Activated T-helper 2 cell treated with anti-CD3 and anti-CD28 coated beads, Interferon-gamma antibody, Interleukin-2, Interleukin-4, amounts not matched to agents 10 μg/mL and 5 μg/mL and 100 μg/mL, durations not matched to agents 14 hours and 24 hours and 36 hours (primary cell): Measurements from ENCODE around the gene KLHL18. TPM values are rescaled to one million over a fixed set of nuclear protein-coding genes. Genes with fewer than 3 reads are reported as not detected.
"Not testable (repeated sequence)": the region's sequence is repeated elsewhere in the genome, so short reads cannot be mapped to it uniquely, and the experiment has no call there.

Experiments
- DNase-seq: peaks from one replicate; pipeline ENCODE4 v3.0.0; 2021; ENCODE audit warnings: low spot score
- H3K27ac Mint-ChIP-seq: one replicate; pipeline ENCODE4 v1.8.0; 2021; ENCODE audit warnings: mixed read lengths
- H3K27me3 Mint-ChIP-seq: one replicate; pipeline ENCODE4 v1.8.0; 2021; ENCODE audit warnings: low read depth, mixed read lengths
- H3K36me3 Mint-ChIP-seq: one replicate; pipeline ENCODE4 v1.8.0; 2021; ENCODE audit warnings: low read depth, mixed read lengths
- H3K4me1 Mint-ChIP-seq: one replicate; pipeline ENCODE4 v1.8.0; 2021; ENCODE audit warnings: low read depth, mixed read lengths
- H3K4me3 Mint-ChIP-seq: one replicate; pipeline ENCODE4 v1.8.0; 2021; ENCODE audit warnings: low read depth, mild to moderate bottlenecking, moderate library complexity, mixed read lengths
- H3K9me3 Mint-ChIP-seq: one replicate; pipeline ENCODE4 v1.8.0; 2021; ENCODE audit warnings: mixed read lengths
- intact Hi-C: fragments of 100-400 bp; cut with micrococcal nuclease; formaldehyde crosslinking; loops from one replicate; pipeline ENCODE4 v1.15.1; 2023
- total RNA-seq: library from RNA; stranded (reverse); gene quantifications from 2 replicates; pipeline ENCODE4 v1.2.3, GENCODE V29; 2022

The KLHL18 gene
- total RNA-seq = 35.7 and 40.9 TPM in 2 replicates

- H3K9me3 Mint-ChIP-seq = no peaks in the 10 kb centered on the region
- peak; percentile 95 for DNase-seq
- H3K4me1 Mint-ChIP-seq = peaks cover 17% of the 10 kb centered on the region
- H3K4me3 Mint-ChIP-seq = peak within 1 kb of the TSS; percentile 98
- intact Hi-C loops = loop anchor here (1.0 to 5.0 kb wide), 4 partner anchors 98 to 306 kb away; partner anchors contain the start of genes CCDC12, ELP6, PTPN23 and SETD2
- H3K36me3 Mint-ChIP-seq = peaks cover 19% of the 10 kb centered on the region
- H3K27me3 Mint-ChIP-seq = no peaks in the 10 kb centered on the region
- H3K27ac Mint-ChIP-seq = peak within 1 kb of the TSS; percentile 100
Observed at GRCh38 chr3:47282424-47283192, at the start of gene KLHL18, which contains the start of gene KIF9. Gene KLHL18, plus strand, starts transcription at chr3:47282944. Its CDS starts 22 bp downstream, at chr3:47282966. Gene KIF9, minus strand, starts transcription at chr3:47282799. Its CDS starts 5,425 bp downstream, at chr3:47277374.

DNA sequence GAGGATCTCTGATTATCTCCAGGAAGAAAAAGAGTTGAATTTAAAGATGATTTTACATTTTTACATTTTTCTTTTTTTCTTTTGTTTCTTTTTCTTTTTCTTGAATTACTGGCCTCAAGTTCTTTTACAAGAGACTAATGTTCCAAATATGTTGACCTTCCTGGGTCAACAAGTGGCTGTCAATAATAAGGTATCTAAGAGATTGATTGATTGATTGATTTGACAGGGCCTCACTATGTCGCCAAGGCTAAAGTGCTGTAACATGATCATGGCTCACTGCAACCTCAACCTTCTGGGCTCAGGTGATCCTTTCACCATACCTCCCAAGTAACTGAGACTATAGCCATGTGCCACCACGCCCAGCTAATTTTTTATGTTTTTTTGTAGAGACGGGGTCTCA, 44.7 kb upstream of the KLHL18 start:
- DNase-seq = no peak
- no peak overlapping the region for H3K4me3 Mint-ChIP-seq
- peaks cover 3% of the 10 kb centered on the region for H3K4me1 Mint-ChIP-seq
- no peaks in the 10 kb centered on the region for H3K27me3 Mint-ChIP-seq
- no peak overlapping the region for H3K27ac Mint-ChIP-seq
- intact Hi-C loops = no loop called here
- H3K36me3 Mint-ChIP-seq = no peaks in the 10 kb centered on the region
- no peaks in the 10 kb centered on the region for H3K9me3 Mint-ChIP-seq

GRCh38 chr3:47239929-47240328, 42.8 kb upstream of the KLHL18 start:
- Mint-ChIP-seq H3K27me3 (no peaks in the 10 kb centered on the region), H3K4me1 (peaks cover 3% of the 10 kb centered on the region), H3K36me3 (no peaks in the 10 kb centered on the region), H3K27ac (no peak overlapping the region), H3K4me3 (no peak overlapping the region), H3K9me3 (no peaks in the 10 kb centered on the region)
- DNase-seq = no peak
- intact Hi-C loops = no loop called here

DNA sequence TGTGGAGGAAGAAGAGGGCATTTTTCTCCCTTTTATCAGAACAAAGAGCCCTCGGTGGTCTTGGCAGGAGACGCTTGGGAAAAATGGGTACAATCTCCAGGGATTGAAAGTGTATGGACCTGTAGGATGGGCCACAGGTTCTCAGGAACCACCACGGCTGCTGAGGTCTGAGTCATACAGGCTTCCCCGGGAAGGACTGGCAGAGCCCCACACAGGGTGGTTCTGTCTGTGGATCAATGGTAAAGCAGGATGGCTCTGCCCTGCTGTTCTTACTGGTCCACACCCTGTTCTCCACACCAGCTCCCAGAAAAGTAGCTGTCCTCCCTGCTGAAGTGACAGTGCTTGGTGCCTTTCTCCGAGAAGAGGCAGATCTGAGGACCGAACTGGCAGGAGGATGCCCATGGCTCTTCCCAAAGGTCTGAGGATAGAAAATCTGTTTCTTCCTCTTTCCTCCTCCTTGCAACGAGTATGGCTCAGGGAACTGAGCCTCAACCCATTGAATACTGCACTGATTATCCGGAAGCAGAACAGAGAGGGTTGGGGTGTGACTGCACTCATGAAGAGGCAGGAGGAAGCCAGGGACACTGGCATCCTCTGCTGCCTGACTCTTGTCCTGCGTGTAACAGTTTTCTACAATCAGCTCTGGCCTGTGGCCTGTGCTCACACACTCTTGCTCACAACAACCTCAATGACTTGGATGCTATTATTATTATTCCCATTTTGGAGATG, 39.2 kb upstream of the KLHL18 start:
- Mint-ChIP-seq H3K9me3 (no peaks in the 10 kb centered on the region), H3K36me3 (no peaks in the 10 kb centered on the region), H3K4me3 (no peak overlapping the region), H3K27ac (no peak overlapping the region), H3K27me3 (no peaks in the 10 kb centered on the region), H3K4me1 (peaks cover 5% of the 10 kb centered on the region)
- no peak for DNase-seq
- intact Hi-C loops = no loop called here

DNA sequence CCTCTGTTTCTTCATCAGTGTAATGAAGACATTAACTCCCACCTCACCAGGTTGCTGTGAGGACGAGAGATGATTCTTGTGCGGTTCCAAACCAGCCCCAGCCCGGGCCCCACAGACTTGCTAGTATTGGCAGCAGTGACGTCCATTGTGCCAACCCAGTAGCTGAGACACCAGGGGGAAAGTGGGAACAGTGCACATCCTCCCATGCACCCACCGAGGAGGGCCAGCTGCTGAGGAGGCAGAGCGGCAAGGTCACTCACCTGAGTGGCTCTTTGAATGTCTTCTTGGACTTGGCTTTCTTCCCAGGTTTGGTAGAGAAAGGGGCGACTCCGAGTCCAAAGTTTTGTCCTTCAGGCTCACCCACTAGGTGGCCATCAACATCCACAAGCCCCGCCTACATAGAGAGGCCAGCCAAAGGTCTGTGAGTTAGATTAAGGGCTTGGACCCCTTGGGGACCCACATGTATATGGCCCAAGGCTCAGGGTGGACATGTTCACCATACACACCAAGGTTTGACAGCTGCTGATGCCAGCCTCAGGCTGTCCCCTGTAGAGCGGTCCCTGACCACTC, 38.1 kb upstream of the KLHL18 start:
- Mint-ChIP-seq H3K4me1 (peaks cover 5% of the 10 kb centered on the region), H3K27me3 (peaks cover 3% of the 10 kb centered on the region), H3K27ac (no peak overlapping the region), H3K9me3 (no peaks in the 10 kb centered on the region), H3K36me3 (no peaks in the 10 kb centered on the region), H3K4me3 (no peak overlapping the region)
- intact Hi-C loops = no loop called here
- DNase-seq = no peak

GRCh38 chr3:47245271-47245670, 37.5 kb upstream of the KLHL18 start:
- Mint-ChIP-seq H3K27ac (no peak overlapping the region), H3K9me3 (no peaks in the 10 kb centered on the region), H3K4me1 (peaks cover 5% of the 10 kb centered on the region), H3K27me3 (peaks cover 4% of the 10 kb centered on the region), H3K36me3 (no peaks in the 10 kb centered on the region), H3K4me3 (no peak overlapping the region)
- DNase-seq = no peak
- intact Hi-C loops = no loop called here

GRCh38 chr3:47247131-47248064, 35.3 kb upstream of the KLHL18 start:
- H3K9me3 Mint-ChIP-seq = no peaks in the 10 kb centered on the region
- no peaks in the 10 kb centered on the region for H3K36me3 Mint-ChIP-seq
- H3K27ac Mint-ChIP-seq = no peak overlapping the region
- no peak for DNase-seq
- H3K4me1 Mint-ChIP-seq = peaks cover 2% of the 10 kb centered on the region
- intact Hi-C loops = no loop called here
- H3K27me3 Mint-ChIP-seq = peaks cover 8% of the 10 kb centered on the region
- H3K4me3 Mint-ChIP-seq = no peak overlapping the region

- H3K36me3 Mint-ChIP-seq = no peaks in the 10 kb centered on the region
- H3K27ac Mint-ChIP-seq = no peak overlapping the region
- no peak for DNase-seq
- no peaks in the 10 kb centered on the region for H3K4me1 Mint-ChIP-seq
- no peak overlapping the region for H3K4me3 Mint-ChIP-seq
- peaks cover 13% of the 10 kb centered on the region for H3K27me3 Mint-ChIP-seq
- intact Hi-C loops = no loop called here
- no peaks in the 10 kb centered on the region for H3K9me3 Mint-ChIP-seq
Observed at GRCh38 chr3:47250309-47251060, 32.3 kb upstream of the KLHL18 start.

- intact Hi-C loops, H3K27ac Mint-ChIP-seq, H3K4me1 Mint-ChIP-seq, H3K9me3 Mint-ChIP-seq, H3K4me3 Mint-ChIP-seq, DNase-seq, H3K36me3 Mint-ChIP-seq: not testable (repeated sequence)
- H3K27me3 Mint-ChIP-seq = peaks cover 13% of the 10 kb centered on the region
Observed at GRCh38 chr3:47251085-47251484, 31.7 kb upstream of the KLHL18 start.

- intact Hi-C loops = no loop called here
- no peaks in the 10 kb centered on the region for H3K4me1 Mint-ChIP-seq
- H3K9me3 Mint-ChIP-seq = no peaks in the 10 kb centered on the region
- no peak for DNase-seq
- H3K27ac Mint-ChIP-seq = no peak overlapping the region
- no peak overlapping the region for H3K4me3 Mint-ChIP-seq
- H3K36me3 Mint-ChIP-seq = no peaks in the 10 kb centered on the region
- peaks cover 13% of the 10 kb centered on the region for H3K27me3 Mint-ChIP-seq
Observed at GRCh38 chr3:47251689-47252088, 31.1 kb upstream of the KLHL18 start.

DNA sequence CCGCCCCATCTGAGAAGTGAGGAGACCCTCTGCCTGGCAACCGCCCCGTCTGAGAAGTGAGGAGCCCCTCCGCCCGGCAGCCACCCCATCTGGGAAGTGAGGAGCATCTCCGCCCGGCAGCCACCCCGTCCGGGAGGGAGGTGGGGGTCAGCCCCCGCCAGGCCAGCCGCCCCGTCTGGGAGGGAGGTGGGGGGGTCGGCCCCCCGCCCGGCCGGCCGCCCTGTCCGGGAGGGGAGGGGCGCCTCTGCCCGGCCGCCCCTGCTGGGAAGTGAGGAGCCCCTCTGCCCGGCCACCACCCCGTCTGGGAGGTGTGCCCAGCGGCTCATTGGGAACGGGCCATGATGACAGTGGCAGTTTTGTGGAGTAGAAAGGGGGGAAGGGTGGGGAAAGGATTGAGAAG, 26.4 kb upstream of the KLHL18 start:
- H3K27ac Mint-ChIP-seq, H3K9me3 Mint-ChIP-seq, DNase-seq, H3K27me3 Mint-ChIP-seq, H3K36me3 Mint-ChIP-seq, H3K4me1 Mint-ChIP-seq, intact Hi-C loops, H3K4me3 Mint-ChIP-seq: not testable (repeated sequence)

DNA sequence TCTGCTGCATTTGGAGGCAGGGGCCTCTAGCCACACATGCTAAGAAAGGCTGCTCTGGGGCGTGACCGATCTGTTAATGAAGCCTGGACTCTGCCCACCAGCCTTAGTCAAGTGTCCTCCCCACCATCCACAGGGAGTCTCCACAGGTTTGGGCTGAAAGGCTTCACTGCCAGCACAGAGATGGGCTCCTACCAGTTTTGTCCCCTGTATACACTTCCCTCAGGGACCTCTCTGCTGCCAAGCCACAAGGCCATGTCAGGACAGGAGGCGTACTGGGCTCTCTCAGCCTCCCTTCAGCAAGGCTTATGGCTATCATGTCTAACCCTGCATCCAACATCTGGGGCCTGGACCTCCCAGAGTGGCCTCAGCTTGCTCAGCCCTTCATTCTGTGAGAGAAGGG, 23.6 kb upstream of the KLHL18 start:
- no peaks in the 10 kb centered on the region for H3K4me1 Mint-ChIP-seq
- no peak for DNase-seq
- intact Hi-C loops = no loop called here
- H3K4me3 Mint-ChIP-seq = no peak overlapping the region
- no peak overlapping the region for H3K27ac Mint-ChIP-seq
- H3K9me3 Mint-ChIP-seq = no peaks in the 10 kb centered on the region
- H3K27me3 Mint-ChIP-seq = peaks cover 1% of the 10 kb centered on the region
- no peaks in the 10 kb centered on the region for H3K36me3 Mint-ChIP-seq
